Smooth muscle cell (in vitro differentiated cells): ENCODE measurements around the gene POLQ. TPM values are rescaled to one million over a fixed set of nuclear protein-coding genes. Genes with fewer than 3 reads are reported as not detected.

ENCODE experiments used
- DNase-seq: peaks from one replicate; lab custom pipeline; 2025; ENCODE audit not compliant: unreplicated experiment; lab: John Stamatoyannopoulos, UW
- H2AFZ ChIP-seq: fragments of 200-600 bp; sonication (generic); 2 replicates; pipeline ENCODE4 v1.6.0; 2016; ENCODE audit warnings: antibody characterized with exemption, low read depth, mild to moderate bottlenecking
- H3F3A ChIP-seq: fragments of 200-600 bp; sonication (generic); 2 replicates; pipeline ENCODE4 v1.6.0; 2017; ENCODE audit warnings: antibody characterized with exemption, low read depth
- H3K27ac ChIP-seq: fragments of 200-600 bp; sonication (generic); 2 replicates; pipeline ENCODE4 v1.5.1; 2016; ENCODE audit warnings: low read depth, mild to moderate bottlenecking
- H3K27me3 ChIP-seq: fragments of 200-600 bp; sonication (generic); 2 replicates; pipeline ENCODE4 v1.6.1; 2016; ENCODE audit warnings: low read depth, mild to moderate bottlenecking
- H3K36me3 ChIP-seq: fragments of 200-600 bp; sonication (generic); 2 replicates; pipeline ENCODE4 v1.5.1; 2016; ENCODE audit warnings: low read depth
- H3K4me1 ChIP-seq: fragments of 200-600 bp; sonication (generic); 2 replicates; pipeline ENCODE4 v1.5.1; 2016; ENCODE audit warnings: low read depth
- H3K4me2 ChIP-seq: fragments of 200-600 bp; sonication (generic); 2 replicates; pipeline ENCODE4 v1.6.0; 2016; ENCODE audit warnings: mild to moderate bottlenecking
- H3K4me3 ChIP-seq: fragments of 200-600 bp; sonication (generic); 2 replicates; pipeline ENCODE4 v1.5.1; 2016; ENCODE audit warnings: mild to moderate bottlenecking
- H3K79me2 ChIP-seq: fragments of 200-600 bp; sonication (generic); 2 replicates; pipeline ENCODE4 v1.6.0; 2016; ENCODE audit warnings: low read depth, mild to moderate bottlenecking
- H3K9ac ChIP-seq: fragments of 200-600 bp; sonication (generic); 2 replicates; pipeline ENCODE4 v1.6.0; 2016; ENCODE audit warnings: low read depth
- H3K9me3 ChIP-seq: fragments of 200-600 bp; sonication (generic); replicated peaks from 2 replicates; pipeline ENCODE4 v1.5.1; 2016; ENCODE audit warnings: low read depth
- H4K20me1 ChIP-seq: fragments of 200-600 bp; sonication (generic); 2 replicates; pipeline ENCODE4 v1.6.0; 2016; ENCODE audit warnings: low read depth
- CTCF ChIP-seq: fragments of 200-600 bp; sonication (generic); IDR thresholded peaks from 2 replicates; pipeline ENCODE4 v1.5.1; 2017; ENCODE audit warnings: borderline replicate concordance, mild to moderate bottlenecking, antibody characterized with exemption; ENCODE audit not compliant: insufficient read depth, poor library complexity, severe bottlenecking
- WGBS: methylation state at CpG from one replicate; pipeline ENCODE4 v1.1.7; 2016; ENCODE audit warnings: low lambda C conversion rate; 5-methylcytosine and 5-hydroxymethylcytosine counted together
- polyA plus RNA-seq: library from polyadenylated mRNA; unstranded; fragments of >200 nt; fragmentation: Nextera tagmentation; extraction: Ambion mirVana; gene quantifications from 2 replicates; pipeline ENCODE4 v1.2.1, GENCODE V29; 2016
- total RNA-seq: library from RNA; depleted of rRNA; stranded (reverse); fragments of >200 nt; gene quantifications from 2 replicates; pipeline ENCODE4 v1.2.3, GENCODE V29; 2014

Gene POLQ
- total and polyA plus RNA-seq, 2 experiments from 2014 or later, result 1.8 to 4.0 TPM

DNA sequence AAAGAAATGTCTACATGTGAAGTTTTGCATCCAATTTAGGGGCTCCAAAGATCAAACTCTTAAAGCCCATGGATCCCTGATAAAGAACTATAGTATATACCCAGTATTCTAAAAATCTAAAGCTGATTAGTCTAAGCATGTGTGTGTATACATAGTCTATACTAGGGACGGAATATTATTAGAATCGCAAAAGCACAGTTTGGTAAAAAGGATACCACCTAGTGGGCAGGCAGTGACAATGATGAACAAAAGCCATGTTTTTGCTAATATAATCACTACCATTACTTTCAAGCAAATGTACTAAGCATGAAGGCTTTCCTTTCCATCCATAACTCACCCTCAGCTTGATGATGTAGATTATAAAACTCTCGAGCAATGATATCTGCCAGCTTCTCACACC lies 16.5 kb downstream of the POLQ start:
- Histone ChIP-seq H3K9ac (no peak overlapping the region), H2AFZ (peak overlapping the region; percentile 3), H4K20me1 (no peaks in the 10 kb centered on the region), H3K9me3 (no peaks in the 10 kb centered on the region), H3K27ac (no peak overlapping the region), H3K4me3 (no peak overlapping the region), H3F3A (no peaks in the 10 kb centered on the region), H3K36me3 (no peaks in the 10 kb centered on the region), H3K79me2 (no peaks in the 10 kb centered on the region), H3K4me2 (no peak overlapping the region), H3K27me3 (no peaks in the 10 kb centered on the region), H3K4me1 (no peaks in the 10 kb centered on the region)
- 83% methylated on average over 3 of the region's 3 CpGs for WGBS
- peak; percentile 35 for TF ChIP-seq CTCF
- no peak for DNase-seq

DNA sequence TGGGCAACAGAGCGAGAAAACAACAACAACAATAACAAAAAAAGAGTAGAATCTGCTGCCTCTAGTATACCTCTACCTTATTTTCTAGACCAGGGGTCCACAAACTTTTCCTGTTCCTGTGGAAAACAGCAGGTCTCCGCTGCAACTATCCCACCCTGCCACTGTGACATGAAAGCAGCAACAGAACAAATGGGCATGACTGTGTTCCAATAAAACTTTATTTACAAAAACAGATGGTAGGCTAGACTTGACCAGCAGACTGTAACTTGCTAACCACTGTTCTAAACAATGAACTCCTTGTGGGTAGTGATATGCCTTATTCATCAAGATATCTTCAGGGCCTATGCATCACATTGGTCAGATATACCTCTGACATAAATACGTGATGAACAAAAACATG lies 25.3 kb downstream of the POLQ start:
- 100% methylated on average over 3 of the region's 3 CpGs for WGBS
- Histone ChIP-seq H4K20me1 (no peaks in the 10 kb centered on the region), H3K27me3 (no peaks in the 10 kb centered on the region), H3K27ac (no peak overlapping the region), H3K79me2 (no peaks in the 10 kb centered on the region), H3K4me2 (no peak overlapping the region), H3K9me3 (no peaks in the 10 kb centered on the region), H3K36me3 (no peaks in the 10 kb centered on the region), H3F3A (no peaks in the 10 kb centered on the region), H3K9ac (no peak overlapping the region), H3K4me3 (no peak overlapping the region), H3K4me1 (no peaks in the 10 kb centered on the region), H2AFZ (no peak overlapping the region)
- no peak for TF ChIP-seq CTCF
- no peak for DNase-seq

DNA sequence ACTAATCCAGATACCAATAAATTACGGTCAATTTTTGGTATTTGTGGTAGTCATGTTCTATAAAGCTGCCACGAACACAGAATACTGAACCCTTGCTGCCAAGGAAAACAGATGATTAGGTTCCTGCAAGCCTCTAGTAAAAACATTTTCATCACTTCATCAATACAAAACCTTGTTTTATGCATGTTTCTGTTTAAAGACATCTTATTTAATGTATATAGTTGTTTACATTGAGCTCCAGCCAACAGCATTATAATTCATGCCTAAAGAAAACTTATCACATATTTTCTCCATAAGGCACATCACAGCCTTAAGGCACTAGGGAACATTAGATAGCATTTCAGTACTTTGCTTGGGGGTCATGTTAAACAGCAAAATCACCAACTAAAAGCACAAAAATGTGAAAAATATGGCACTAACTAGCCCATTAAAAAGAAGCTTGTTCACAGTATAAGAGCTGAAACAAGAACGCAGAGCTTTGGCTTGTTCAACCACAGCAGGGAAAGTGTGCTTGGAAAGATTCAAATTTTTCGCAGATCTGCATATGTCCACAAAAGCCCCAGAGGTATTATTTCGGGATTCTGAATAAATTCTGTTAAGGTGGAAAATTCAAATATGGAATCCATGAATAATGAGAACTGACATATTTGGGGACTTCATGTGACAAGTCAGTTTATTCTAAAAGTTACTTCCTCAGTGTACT lies 27.7 kb downstream of the POLQ start:
- no peak overlapping the region for H2AFZ ChIP-seq
- H3F3A ChIP-seq, result no peaks in the 10 kb centered on the region
- no peak overlapping the region for H3K4me3 ChIP-seq
- no peaks in the 10 kb centered on the region for H3K79me2 ChIP-seq
- no peaks in the 10 kb centered on the region for H3K27me3 ChIP-seq
- no peak overlapping the region for H3K27ac ChIP-seq
- H3K36me3 ChIP-seq, result no peaks in the 10 kb centered on the region
- H3K9me3 ChIP-seq, result no peaks in the 10 kb centered on the region
- H3K4me1 ChIP-seq, result no peaks in the 10 kb centered on the region
- H4K20me1 ChIP-seq, result no peaks in the 10 kb centered on the region
- TF ChIP-seq CTCF, result no peak
- H3K4me2 ChIP-seq, result no peak overlapping the region
- DNase-seq, result no peak
- 96% methylated on average over 5 of the region's 5 CpGs for WGBS
- no peak overlapping the region for H3K9ac ChIP-seq

DNA sequence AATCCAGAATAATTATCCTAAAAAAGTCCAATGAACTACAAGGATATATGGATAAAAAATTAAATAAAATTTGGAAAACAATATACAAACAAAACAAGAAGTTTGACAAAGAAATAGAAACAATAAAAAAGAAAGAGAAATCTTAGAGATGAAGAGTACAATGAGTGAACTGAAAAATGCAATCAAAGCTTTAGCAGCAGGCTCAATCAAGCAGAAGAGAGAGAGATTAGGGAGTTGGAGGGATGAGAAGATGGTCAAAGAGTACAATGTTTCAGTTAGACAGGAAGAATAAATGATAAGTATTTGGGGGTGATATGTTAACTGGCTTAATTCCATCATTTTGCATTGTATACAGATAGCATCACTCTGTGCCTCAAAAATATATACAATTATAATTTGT lies 29.9 kb downstream of the POLQ start:
- Histone ChIP-seq H3K36me3 (no peaks in the 10 kb centered on the region), H3K79me2 (no peaks in the 10 kb centered on the region), H3K4me2 (no peak overlapping the region), H3K27ac (no peak overlapping the region), H3K4me3 (no peak overlapping the region), H3K9me3 (no peaks in the 10 kb centered on the region), H2AFZ (no peak overlapping the region), H4K20me1 (no peaks in the 10 kb centered on the region), H3K9ac (no peak overlapping the region), H3K4me1 (no peaks in the 10 kb centered on the region), H3K27me3 (no peaks in the 10 kb centered on the region), H3F3A (no peaks in the 10 kb centered on the region)
- DNase-seq, result no peak
- no peak for TF ChIP-seq CTCF
